HG03442 (cell line): ENCODE measurements around the gene IFNLR1.

Experiments
- ATAC-seq: cut with Tn5 transposase; IDR thresholded peaks from one replicate; pipeline ENCODE4 v1.9.1; 2021; ENCODE audit warnings: mild to moderate bottlenecking, moderate library complexity; ENCODE audit not compliant: unreplicated experiment

Gene IFNLR1

GRCh38 chr1:24178407-24178806 is 8.7 kb downstream of the IFNLR1 start:
- ATAC-seq, result no peak

GRCh38 chr1:24177161-24177560 is 9.9 kb downstream of the IFNLR1 start:
- ATAC-seq, result peak; percentile 46

DNA sequence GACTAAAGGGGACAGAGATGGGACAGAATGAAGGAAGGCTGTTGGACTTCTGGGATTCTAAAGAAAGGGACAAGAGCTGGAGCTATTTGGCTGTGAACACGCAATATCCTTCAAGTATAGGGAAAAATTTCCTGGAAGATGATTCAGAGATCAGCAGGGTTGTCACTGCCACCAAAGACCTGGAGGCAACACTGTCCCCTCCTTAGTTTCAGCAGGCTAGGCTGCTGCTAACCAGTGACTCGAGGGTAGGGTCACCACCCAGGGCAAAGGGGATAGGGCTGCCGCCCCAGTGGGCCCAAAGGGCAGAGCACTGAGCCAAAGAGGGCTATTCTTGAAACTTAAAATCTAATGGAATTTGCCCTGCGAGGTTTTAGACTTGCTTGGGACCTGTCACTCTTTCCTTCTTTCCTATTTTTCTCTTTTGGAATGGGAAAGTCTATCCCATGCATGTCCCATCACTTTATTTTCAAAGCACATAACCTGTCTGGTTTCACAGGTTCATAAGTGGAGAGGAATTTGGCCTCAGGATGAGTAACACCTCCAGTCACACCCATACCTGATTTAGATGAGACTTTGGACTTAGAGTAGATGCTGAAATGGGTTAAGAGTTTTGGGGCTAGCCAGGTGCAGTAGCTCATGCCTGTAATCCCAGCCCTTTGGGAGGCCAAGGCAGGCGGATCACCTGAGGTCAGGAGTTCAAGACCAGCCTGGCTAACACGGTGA is 11.9 kb downstream of the IFNLR1 start:
- ATAC-seq, result no peak

GRCh38 chr1:24173638-24174575 is 13.2 kb downstream of the IFNLR1 start:
- no peak for ATAC-seq

DNA sequence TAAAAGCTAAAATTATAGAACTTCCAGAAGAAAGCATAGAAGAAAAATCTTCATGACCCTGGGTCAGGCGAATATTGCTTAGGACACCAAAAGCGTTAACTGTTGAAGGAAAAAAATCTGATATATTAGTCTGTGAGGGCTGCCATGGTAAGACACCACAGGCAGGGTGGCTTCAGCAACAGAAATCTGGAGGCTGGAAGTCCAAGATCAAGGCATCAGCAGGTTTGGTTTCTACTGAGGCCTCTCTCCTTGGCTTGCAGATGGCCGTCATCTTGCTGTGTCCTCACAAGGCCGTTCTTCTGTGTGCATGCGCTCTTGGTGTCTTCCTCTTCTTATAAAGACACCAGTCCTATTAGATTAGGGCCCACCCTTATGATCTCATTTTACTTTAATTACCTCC is 14.5 kb downstream of the IFNLR1 start:
- ATAC-seq, result no peak

DNA sequence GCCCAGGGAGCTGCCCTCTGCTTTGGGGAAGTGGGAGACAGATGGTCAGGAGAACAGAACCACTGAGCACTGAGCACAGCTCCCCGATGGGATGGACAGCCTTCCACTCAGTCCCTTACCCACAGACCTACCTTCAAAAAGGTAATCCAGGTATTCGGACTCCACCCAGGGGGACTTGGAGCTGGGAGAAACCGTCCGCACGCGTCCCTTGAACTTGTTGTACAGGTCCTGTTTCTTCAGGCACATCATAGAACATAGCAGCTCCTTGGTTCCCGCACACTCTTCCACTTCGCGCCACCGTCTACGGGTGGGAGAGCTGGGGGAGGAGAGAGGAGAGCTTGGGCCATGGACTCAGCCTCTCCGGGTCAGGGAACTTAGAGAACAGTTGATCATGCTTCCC is 17.8 kb downstream of the IFNLR1 start:
- ATAC-seq, result no peak

- ATAC-seq, result no peak
Measured at GRCh38 chr1:24168245-24168644, 18.8 kb downstream of the IFNLR1 start.

- no peak for ATAC-seq
Measured at GRCh38 chr1:24167008-24167407, 20.1 kb downstream of the IFNLR1 start.

DNA sequence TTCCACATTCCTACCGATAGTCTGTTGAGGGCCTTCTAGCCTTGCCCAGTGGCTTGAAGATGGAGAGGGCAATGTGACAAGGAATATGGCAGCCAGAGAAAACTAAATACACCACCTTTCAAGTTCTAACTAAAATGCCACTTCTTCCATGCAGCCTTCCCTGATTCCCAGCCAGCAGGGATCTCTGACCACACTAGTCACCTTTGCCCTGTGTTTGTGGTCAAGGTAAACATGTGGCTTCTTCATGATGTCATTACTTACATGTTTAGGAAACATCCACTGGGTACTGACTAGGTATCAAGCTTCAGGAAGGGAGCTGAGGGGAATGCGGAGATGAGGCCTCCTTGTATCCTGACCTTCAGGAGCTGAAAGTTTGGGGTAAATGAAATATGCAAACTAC is 21.6 kb downstream of the IFNLR1 start:
- ATAC-seq, result no peak

GRCh38 chr1:24164004-24164403 is 23.1 kb downstream of the IFNLR1 start:
- ATAC-seq, result no peak

- ATAC-seq, result no peak
Measured at GRCh38 chr1:24162201-24162600, 24.9 kb downstream of the IFNLR1 start.

DNA sequence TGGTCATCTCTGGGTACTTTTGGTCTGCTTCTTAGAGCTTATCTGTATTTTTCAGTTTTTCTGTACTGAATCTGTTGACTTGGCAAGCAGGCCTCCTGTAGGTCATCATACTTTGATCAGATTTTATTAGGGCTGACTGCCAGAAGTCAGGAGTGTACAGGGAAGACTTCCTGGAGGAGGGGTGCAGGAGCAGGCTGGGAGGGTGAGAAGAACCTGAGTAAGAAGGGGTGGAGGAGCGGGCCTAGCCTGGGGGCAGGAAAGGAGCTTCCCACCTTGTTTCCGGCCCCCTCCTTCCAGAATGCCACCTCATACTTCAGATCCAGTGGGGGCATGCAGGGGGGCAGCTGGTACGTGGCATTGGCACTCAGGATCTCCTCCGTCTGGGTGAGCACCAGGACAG is 25.8 kb downstream of the IFNLR1 start:
- no peak for ATAC-seq

- ATAC-seq, result no peak
Measured at GRCh38 chr1:24159366-24159765, 27.7 kb downstream of the IFNLR1 start.

DNA sequence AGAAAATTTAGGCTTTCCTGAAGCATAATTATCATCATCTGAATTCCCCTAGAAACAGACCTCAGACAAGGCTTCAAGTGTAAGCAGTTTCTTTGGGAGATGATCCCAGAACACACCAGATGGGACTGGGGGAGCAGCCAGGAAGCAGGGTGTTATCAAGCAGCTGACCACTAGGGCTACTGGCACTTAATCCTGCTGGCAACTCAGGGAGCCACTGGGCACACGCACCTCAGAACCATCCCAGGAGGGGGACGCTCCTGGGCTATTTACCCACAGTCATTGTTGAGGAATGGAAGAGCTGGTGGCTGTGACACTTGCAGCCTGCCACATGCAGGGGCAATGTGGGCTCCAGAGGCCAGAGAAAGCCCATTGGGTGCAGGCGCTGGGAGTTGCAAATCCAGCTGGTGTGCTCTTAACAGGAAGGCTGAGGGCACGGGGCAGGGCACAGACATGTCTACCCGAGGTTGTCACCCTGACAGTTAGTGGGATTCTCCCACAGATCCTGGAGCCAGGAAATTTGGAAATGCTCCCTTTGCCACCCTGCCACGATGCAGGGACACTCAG is 29.1 kb downstream of the IFNLR1 start:
- no peak for ATAC-seq

- no peak for ATAC-seq
Measured at GRCh38 chr1:24156542-24157260, 30.4 kb downstream of the IFNLR1 start.

- ATAC-seq, result no peak
Measured at GRCh38 chr1:24155011-24155782, 31.9 kb downstream of the IFNLR1 start.

- no peak for ATAC-seq
Measured at GRCh38 chr1:24154215-24154614, 32.9 kb downstream of the IFNLR1 start.

DNA sequence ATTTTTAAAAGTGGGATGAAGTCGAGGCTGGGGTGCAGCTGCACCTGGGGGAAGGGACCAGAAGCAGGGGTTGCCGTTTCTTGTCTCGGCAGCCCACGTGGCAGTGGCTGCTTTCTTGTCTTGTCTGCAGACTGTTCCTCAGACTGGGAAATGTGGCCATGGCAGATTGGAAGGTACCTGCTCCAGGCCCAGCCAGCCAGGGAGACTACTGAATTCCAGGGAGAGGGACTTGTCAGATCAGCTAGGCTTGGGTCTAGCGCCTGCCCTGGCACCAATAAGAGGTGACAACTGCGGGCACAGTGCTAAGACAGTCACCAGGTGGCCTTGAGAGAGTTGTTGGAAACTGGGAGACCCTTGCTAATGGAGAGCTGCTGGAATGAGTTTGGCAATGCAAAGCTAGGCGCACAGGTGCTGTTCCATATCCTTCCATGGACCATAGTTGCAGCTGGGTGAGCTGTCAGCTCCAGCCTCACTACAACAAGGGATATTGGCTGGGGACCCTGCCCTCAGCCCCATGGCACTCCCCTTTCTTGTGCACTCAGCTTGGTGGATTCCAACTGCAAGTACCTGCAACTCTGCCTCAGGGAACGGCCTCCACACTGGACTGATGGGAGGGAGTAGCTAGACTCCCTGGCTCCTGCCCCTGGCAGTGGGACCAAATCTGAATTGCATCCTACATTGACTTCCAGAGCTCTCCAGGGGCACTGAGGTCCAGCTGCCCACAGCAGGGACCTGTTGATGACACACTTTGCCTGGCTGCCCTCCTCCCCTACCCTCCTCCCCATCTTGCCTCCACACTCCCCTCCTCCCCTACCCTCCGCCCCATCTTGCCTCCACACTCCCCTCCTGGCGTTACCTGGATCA is 34.2 kb downstream of the IFNLR1 start:
- ATAC-seq, result no peak

- no peak for ATAC-seq
Measured at GRCh38 chr1:24151175-24151533, 35.9 kb downstream of the IFNLR1 start.
